GM12875 (cell line): ENCODE measurements around the gene DLX6.

Experiments used
- H3K4me3 ChIP-seq: one replicate; pipeline ENCODE4 v1.5.1; 2011; ENCODE audit warnings: low read depth, low read length, control low read depth
- TF ChIP-seq, protein P1 (sequence below): IDR thresholded peaks from 2 replicates; pipeline ENCODE4 v1.5.1; 2011; ENCODE audit warnings: low read depth, mild to moderate bottlenecking, control low read depth, inconsistent platforms, low read length, moderate library complexity, borderline replicate concordance; ENCODE audit not compliant: insufficient read depth

DLX6 gene

DNA sequence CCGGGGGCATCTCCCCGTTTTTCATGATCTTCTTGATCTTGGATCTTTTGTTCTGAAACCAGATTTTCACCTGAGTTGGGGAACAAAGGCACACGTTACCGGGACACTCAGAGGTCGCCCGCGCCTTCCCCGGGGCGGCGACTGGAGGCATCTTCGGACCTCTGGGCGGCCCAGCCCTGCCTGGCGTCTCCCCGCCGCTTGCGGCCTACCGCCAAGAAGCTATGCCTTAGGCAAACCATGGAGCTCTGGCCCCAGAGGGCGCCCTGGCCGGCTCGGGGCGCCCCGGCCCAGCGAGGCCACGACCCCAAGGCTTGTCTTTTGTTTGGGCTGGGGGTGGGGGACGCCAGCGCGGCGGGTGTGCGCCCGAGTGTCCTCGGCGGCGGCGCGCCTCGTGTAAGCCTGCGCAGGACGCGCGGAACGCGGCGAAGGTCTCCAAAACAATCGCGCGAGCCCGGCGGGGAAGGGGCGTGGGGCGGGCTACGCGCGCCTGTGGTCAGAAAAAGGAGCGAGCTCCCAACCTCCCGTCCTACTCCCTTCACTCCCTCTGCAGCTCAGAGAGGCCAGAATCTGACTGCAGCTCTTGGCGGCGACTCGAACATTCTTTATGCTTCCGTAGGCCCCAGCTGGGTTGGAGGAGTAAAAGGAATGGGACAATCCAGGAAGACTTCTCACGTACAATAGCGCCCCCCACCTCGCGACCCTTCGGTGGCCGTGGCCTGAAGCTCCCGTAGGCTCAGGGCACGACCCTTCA is 15.8 kb downstream of the DLX6 start:
- H3K4me3 ChIP-seq: no peak overlapping the region
- TF ChIP-seq, protein P1, sequence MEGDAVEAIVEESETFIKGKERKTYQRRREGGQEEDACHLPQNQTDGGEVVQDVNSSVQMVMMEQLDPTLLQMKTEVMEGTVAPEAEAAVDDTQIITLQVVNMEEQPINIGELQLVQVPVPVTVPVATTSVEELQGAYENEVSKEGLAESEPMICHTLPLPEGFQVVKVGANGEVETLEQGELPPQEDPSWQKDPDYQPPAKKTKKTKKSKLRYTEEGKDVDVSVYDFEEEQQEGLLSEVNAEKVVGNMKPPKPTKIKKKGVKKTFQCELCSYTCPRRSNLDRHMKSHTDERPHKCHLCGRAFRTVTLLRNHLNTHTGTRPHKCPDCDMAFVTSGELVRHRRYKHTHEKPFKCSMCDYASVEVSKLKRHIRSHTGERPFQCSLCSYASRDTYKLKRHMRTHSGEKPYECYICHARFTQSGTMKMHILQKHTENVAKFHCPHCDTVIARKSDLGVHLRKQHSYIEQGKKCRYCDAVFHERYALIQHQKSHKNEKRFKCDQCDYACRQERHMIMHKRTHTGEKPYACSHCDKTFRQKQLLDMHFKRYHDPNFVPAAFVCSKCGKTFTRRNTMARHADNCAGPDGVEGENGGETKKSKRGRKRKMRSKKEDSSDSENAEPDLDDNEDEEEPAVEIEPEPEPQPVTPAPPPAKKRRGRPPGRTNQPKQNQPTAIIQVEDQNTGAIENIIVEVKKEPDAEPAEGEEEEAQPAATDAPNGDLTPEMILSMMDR: no peak

DNA sequence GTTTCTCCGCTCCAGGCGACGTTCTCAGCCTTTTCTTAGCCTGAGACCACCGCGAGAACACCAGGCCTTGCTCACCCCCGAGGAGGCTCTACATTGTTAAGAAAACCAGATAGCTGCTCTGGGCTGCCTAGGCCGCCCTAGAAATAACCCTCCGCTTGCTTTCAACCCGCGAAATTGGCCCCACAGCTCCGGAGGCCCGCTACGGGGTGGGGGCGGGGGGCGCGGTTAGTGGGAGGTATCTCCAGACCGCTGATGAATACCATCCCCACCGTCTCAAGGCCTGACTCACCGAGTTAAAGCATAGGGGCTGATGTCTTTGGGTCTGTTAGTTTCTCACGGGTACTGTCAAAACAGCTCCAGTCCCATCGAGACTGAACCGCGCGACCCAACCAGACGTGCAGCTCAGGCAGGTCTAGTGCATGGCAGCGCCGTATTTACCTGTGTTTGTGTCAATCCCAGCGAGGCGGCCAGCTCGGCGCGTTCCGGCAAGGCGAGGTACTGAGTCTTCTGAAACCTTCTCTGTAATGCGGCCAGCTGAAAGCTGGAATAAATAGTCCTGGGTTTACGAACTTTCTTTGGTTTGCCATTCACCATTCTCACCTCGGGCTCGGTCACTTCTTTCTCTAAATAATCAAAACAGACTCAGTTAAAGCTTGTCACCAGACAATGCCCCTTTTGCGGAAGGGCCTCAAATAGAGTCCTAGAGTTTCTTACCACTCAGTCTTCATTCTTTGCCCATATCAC is 16.6 kb downstream of the DLX6 start:
- TF ChIP-seq, protein P1: no peak

DNA sequence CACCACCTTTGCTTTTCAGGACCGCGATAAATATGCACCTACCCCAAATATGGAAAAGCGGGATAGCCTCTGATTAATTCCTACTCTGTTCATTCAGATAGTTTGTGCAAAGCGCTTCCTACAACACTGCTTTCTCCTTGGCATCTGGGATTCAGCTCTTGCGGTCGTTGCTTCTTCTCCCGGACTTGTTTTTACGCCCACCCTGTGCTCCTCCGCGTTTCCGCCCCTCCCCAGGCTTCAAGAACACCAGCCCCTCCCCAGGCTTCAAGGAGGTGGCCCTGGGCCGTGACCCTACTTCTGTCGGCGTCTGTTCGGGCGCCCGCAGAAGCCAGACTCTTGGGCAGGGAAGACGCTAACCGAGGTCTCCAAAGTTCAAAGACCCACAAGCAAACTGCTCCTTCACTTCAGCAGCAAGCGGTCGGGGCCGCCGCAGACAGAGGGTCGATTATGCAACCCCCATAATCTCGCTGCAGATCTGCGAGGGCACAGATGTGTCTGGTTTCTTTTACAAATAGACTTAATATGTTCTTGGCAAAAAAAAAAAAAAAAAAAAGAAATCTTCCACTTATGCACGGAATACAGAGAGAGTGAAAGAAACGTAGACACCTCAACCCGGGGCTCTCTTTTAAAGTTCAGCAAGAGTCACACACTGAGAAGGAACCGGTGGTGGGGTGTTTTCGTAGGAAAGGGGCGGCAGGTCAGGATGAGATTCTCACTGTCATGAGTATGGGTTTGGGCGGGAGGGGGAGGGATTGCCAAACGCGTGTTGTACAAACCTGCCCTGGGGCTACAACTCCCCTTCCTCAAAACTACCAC is 17.3 kb downstream of the DLX6 start:
- H3K4me3 ChIP-seq: no peak overlapping the region
- TF ChIP-seq, protein P1: no peak

More for the DNA sequence above, 16.6 kb downstream of the DLX6 start:
- H3K4me3 ChIP-seq: no peak overlapping the region

DNA sequence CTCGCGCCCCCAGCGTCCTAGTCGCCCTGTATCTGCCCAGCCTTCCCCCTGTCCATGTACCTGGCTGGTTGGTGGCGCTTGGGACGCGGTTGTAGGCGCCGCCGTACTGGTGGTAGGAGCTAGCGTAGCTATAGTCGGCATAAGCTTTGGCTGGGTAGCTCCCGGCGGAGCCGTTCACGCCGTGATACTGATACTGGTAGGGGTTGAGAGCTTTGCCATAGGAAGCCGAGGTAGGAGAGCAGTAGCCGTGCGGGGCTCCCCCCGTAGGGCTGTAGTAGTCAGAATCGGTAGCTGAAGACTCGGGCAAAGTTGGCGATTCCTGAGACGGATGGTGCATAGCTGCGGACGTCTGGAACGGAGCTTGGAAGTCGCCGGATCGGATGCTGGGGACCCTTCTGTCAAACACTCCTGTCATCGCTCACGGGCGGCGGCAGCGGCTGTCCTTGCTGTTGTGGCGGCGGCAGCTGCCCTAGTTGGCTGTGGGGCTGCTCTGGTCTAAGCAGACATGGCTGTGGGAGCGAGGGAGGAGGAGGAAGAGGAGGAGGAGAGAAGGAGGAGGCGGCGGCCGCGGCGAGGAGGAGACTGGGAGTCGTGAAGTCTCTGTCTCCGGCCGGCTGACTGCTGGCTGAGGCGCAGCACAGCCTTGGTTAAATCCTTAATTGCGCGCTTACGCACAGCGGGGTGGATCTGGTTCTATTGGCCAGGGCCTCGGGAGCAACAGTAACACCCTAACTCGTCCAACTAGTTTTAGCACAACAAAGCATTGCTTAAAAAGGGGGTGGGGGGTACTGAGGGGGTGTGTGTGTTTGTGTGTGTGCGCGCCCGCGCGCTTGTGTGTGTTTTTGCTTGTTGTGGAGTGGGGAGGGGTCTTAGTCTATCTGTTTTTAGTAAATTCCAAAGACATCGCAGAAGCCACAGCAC is 19.1 kb downstream of the DLX6 start, which contains the start of gene DLX5:
TSS of gene DLX5 (minus strand) at position 623 of the 921 bp plus-strand sequence. CDS start at position 415, 208 bp downstream.
- TF ChIP-seq, protein P1: no peak
- no peak within 1 kb of the TSS for H3K4me3 ChIP-seq

DNA sequence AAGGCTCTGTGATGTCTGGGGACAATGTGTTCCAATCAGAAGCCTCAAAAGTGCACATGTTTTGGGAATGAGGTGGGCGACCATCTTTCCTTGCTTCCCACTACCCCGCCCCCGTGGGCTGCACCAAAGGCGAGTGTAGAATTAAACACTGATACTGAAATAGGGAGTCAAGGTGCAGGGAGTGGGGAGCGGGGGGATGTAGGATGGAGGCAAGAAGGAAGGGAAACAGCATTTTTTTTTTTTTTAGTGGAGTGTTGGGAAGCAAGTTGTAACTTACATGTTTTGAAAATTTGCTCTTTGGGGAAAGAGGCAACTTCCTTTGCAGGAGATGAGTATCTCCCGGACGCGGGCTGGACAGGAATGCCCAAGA is 19.8 kb downstream of the DLX6 start:
- no peak overlapping the region for H3K4me3 ChIP-seq
- TF ChIP-seq, protein P1: no peak
